HepG2 (cell line): Measurements from ENCODE around the gene TSPAN9. TPM values are rescaled to one million over a fixed set of nuclear protein-coding genes. Genes with fewer than 3 reads are reported as not detected.

Source experiments
- BRCA1 ChIP-seq: sonication (generic); formaldehyde crosslinking; IDR thresholded peaks from 2 replicates; pipeline ENCODE4 v1.4.0; 2020; ENCODE audit warnings: missing genetic modification reagents
- FOSL1 ChIP-seq: sonication (generic); formaldehyde crosslinking; IDR thresholded peaks from 2 replicates; pipeline ENCODE4 v1.9.0; 2021; ENCODE audit warnings: missing genetic modification reagents, borderline replicate concordance
- HDAC1 ChIP-seq: sonication (generic); formaldehyde crosslinking; IDR thresholded peaks from 2 replicates; pipeline ENCODE4 v1.5.1; 2020; ENCODE audit warnings: mild to moderate bottlenecking, missing genetic modification reagents
- HNF4A ChIP-seq: sonication (generic); formaldehyde crosslinking; IDR thresholded peaks from 2 replicates; pipeline ENCODE4 v1.4.0; 2020; ENCODE audit warnings: missing genetic modification reagents
- MTF1 ChIP-seq: sonication (generic); formaldehyde crosslinking; IDR thresholded peaks from 2 replicates; pipeline ENCODE4 v1.5.0; 2020; ENCODE audit warnings: missing genetic modification reagents
- MXD1 ChIP-seq: sonication (generic); formaldehyde crosslinking; IDR thresholded peaks from 2 replicates; pipeline ENCODE4 v1.4.0; 2020; ENCODE audit warnings: mild to moderate bottlenecking, missing genetic modification reagents
- MXI1 ChIP-seq: IDR thresholded peaks from 3 replicates; pipeline ENCODE4 v1.6.1; 2012; ENCODE audit warnings: low read depth, low read length, inconsistent platforms, borderline replicate concordance
- NCOA5 ChIP-seq: sonication (generic); formaldehyde crosslinking; IDR thresholded peaks from 2 replicates; pipeline ENCODE4 v1.4.0; 2020; ENCODE audit warnings: missing genetic modification reagents
- PAX8 ChIP-seq: sonication (generic); formaldehyde crosslinking; IDR thresholded peaks from 2 replicates; pipeline ENCODE4 v1.8.0; 2022; ENCODE audit warnings: mild to moderate bottlenecking, missing genetic modification reagents, borderline replicate concordance
- PCBP2 ChIP-seq: fragments of 200-400 bp; formaldehyde crosslinking; optimal IDR thresholded peaks from 2 replicates; pipeline ENCODE3; 2018; ENCODE audit warnings: low read length, low read depth; ENCODE audit not compliant: poor library complexity, severe bottlenecking
- RARA ChIP-seq: IDR thresholded peaks from 2 replicates; pipeline ENCODE4 v1.6.1; 2016; ENCODE audit warnings: missing genetic modification reagents, missing compliant biosample characterization
- ZBTB33 ChIP-seq: sonication (generic); formaldehyde crosslinking; IDR thresholded peaks from 2 replicates; pipeline ENCODE4 v1.4.0; 2020; ENCODE audit warnings: missing genetic modification reagents
- ZMYM4 ChIP-seq: sonication (generic); formaldehyde crosslinking; IDR thresholded peaks from 2 replicates; pipeline ENCODE4 v1.8.1; 2023; ENCODE audit warnings: mild to moderate bottlenecking, missing genetic modification reagents
- ZNF20 ChIP-seq: sonication (generic); formaldehyde crosslinking; IDR thresholded peaks from 2 replicates; pipeline ENCODE4 v1.4.0; 2020; ENCODE audit warnings: mild to moderate bottlenecking, moderate library complexity, missing genetic modification reagents
- ZNF264 ChIP-seq: sonication (generic); formaldehyde crosslinking; IDR thresholded peaks from 2 replicates; pipeline ENCODE4 v1.4.0; 2020; ENCODE audit warnings: missing genetic modification reagents
- ZNF343 ChIP-seq: sonication (generic); formaldehyde crosslinking; IDR thresholded peaks from 2 replicates; pipeline ENCODE4 v1.4.0; 2020; ENCODE audit warnings: mild to moderate bottlenecking, missing genetic modification reagents
- ZNF382 ChIP-seq: sonication (generic); formaldehyde crosslinking; IDR thresholded peaks from 2 replicates; pipeline ENCODE4 v1.5.0; 2020; ENCODE audit warnings: missing genetic modification reagents, mild to moderate bottlenecking, borderline replicate concordance
- ZNF546 ChIP-seq: sonication (generic); formaldehyde crosslinking; conservative IDR thresholded peaks from 2 replicates; pipeline ENCODE4 v1.8.1; 2023; ENCODE audit warnings: mild to moderate bottlenecking, missing genetic modification reagents
- ZNF556 ChIP-seq: sonication (generic); formaldehyde crosslinking; IDR thresholded peaks from 2 replicates; pipeline ENCODE4 v1.4.0; 2020; ENCODE audit warnings: mild to moderate bottlenecking, missing genetic modification reagents, borderline replicate concordance
- ZNF562 ChIP-seq: sonication (generic); formaldehyde crosslinking; IDR thresholded peaks from 2 replicates; pipeline ENCODE4 v1.8.0; 2022; ENCODE audit warnings: missing genetic modification reagents, borderline replicate concordance
- ZNF574 ChIP-seq: sonication (generic); formaldehyde crosslinking; IDR thresholded peaks from 2 replicates; pipeline ENCODE4 v1.4.0; 2020; ENCODE audit warnings: missing genetic modification reagents
- ZNF598 ChIP-seq: sonication (generic); formaldehyde crosslinking; IDR thresholded peaks from 2 replicates; pipeline ENCODE4 v1.5.1; 2020; ENCODE audit warnings: mild to moderate bottlenecking, missing genetic modification reagents, borderline replicate concordance
- ZNF749 ChIP-seq: sonication (generic); formaldehyde crosslinking; IDR thresholded peaks from 2 replicates; pipeline ENCODE4 v1.8.0; 2022; ENCODE audit warnings: mild to moderate bottlenecking, missing genetic modification reagents, moderate library complexity, borderline replicate concordance
- ZNF773 ChIP-seq: sonication (generic); formaldehyde crosslinking; IDR thresholded peaks from 2 replicates; pipeline ENCODE4 v1.4.0; 2020; ENCODE audit warnings: missing genetic modification reagents, borderline replicate concordance
- ZNF775 ChIP-seq: sonication (generic); formaldehyde crosslinking; IDR thresholded peaks from 2 replicates; pipeline ENCODE4 v1.4.0; 2020; ENCODE audit warnings: missing genetic modification reagents, mild to moderate bottlenecking, moderate library complexity, borderline replicate concordance
- polyA plus RNA-seq, 8 experiments: library from polyadenylated mRNA; depleted of rRNA in 3 of 8; stranded (reverse) in 7 of 8; unstranded in 1 of 8; fragments of >200 nt; fragmentation: Illumina TruSeq in 4 of 8; extraction: Trizol in 4 of 8; gene quantifications; 2 replicates each; pipeline versions ENCODE4 v1.2.1 to v1.2.3, GENCODE V29; 2011 to 2016; ENCODE audit warnings: low read depth in 4 of 8, missing spikeins in 1 of 8, mixed read lengths in 1 of 8; ENCODE audit not compliant: insufficient read depth in 1 of 8
- total RNA-seq, 5 experiments: library from RNA; depleted of rRNA; stranded (reverse); fragments of >200 nt; fragmentation: Illumina TruSeq; extraction: Trizol; gene quantifications; 2 replicates each; pipeline ENCODE4 v1.2.3, GENCODE V29; 2016; ENCODE audit warnings: low read depth in 1 of 5

Gene TSPAN9
- total and polyA plus RNA-seq, 2 of the 13 experiments (the other 11 are each of a cell fraction or from before 2014, with no cell fraction given): 18.1 to 42.3 TPM

- no peak for TF ChIP-seq ZNF556 (CRISPR knock-in tag)
- TF ChIP-seq ZNF749 (CRISPR knock-in tag): no peak
- TF ChIP-seq ZNF773 (CRISPR knock-in tag): no peak
- no peak for TF ChIP-seq ZNF775 (CRISPR knock-in tag)
- no peak for TF ChIP-seq ZNF382
- TF ChIP-seq ZBTB33 (CRISPR knock-in tag): peak; percentile 99
- TF ChIP-seq ZNF20 (CRISPR knock-in tag): no peak
- 0 out of 2 replicates have a peak, but pooled peaks have one; percentile 32 for TF ChIP-seq HDAC1
- TF ChIP-seq ZNF574 (CRISPR knock-in tag): peak; percentile 22; the same call in 1 of the 2 replicates
- no peak for TF ChIP-seq MTF1 (CRISPR knock-in tag)
- no peak for TF ChIP-seq PAX8 (CRISPR knock-in tag)
- TF ChIP-seq RARA: 0 out of 2 replicates have a peak, but pooled peaks have one; percentile 13
- TF ChIP-seq MXD1: no peak
- 0 out of 2 replicates have a peak, but pooled peaks have one; percentile 25 for TF ChIP-seq ZMYM4 (CRISPR knock-in tag)
- TF ChIP-seq PCBP2: no peak
- no peak for TF ChIP-seq NCOA5 (CRISPR knock-in tag)
- no peak for TF ChIP-seq ZNF343 (CRISPR knock-in tag)
- TF ChIP-seq ZNF546 (CRISPR knock-in tag): peak; percentile 95
- no peak for TF ChIP-seq FOSL1
- peak; percentile 34; the same call in 1 of the 3 replicates for TF ChIP-seq MXI1
- peak; percentile 72 for TF ChIP-seq HNF4A
- TF ChIP-seq BRCA1 (CRISPR knock-in tag): no peak
- TF ChIP-seq ZNF264 (CRISPR knock-in tag): no peak
- no peak for TF ChIP-seq ZNF598
- no peak for TF ChIP-seq ZNF562
These were observed 13.3 kb downstream of the TSPAN9 start (continued) for GRCh38 chr12:3090240-3091037.
